Astrocyte (in vitro differentiated cells and primary cell): ENCODE measurements around the gene MC2R. TPM values are rescaled to one million over a fixed set of nuclear protein-coding genes. Genes with fewer than 3 reads are reported as not detected.

ENCODE experiments used
- DNase-seq: peaks from one replicate; pipeline ENCODE4 v3.0.0-alpha.2; 2010; ENCODE audit warnings: low read depth
- FAIRE-seq: peaks from 2 replicates; lab custom pipeline; 2011; peaks lifted over from hg19 to GRCh38; lab: Jason Lieb, UNC
- H2AFZ ChIP-seq: 2 replicates; pipeline ENCODE4 v1.6.0; 2012; ENCODE audit warnings: low read depth, low read length, inconsistent platforms
- H3K27ac ChIP-seq: 2 replicates; pipeline ENCODE4 v1.5.1; 2011; ENCODE audit warnings: low read depth, low read length, inconsistent platforms
- H3K27me3 ChIP-seq: 2 replicates; pipeline ENCODE4 v1.6.0; 2011; ENCODE audit warnings: low read length, inconsistent platforms; ENCODE audit not compliant: insufficient read depth
- H3K36me3 ChIP-seq: 2 replicates; pipeline ENCODE4 v1.5.1; 2011; ENCODE audit warnings: low read length, inconsistent platforms; ENCODE audit not compliant: insufficient read depth
- H3K4me1 ChIP-seq: 2 replicates; pipeline ENCODE4 v1.5.1; 2011; ENCODE audit warnings: low read length, inconsistent platforms; ENCODE audit not compliant: insufficient read depth
- H3K4me2 ChIP-seq: 2 replicates; pipeline ENCODE4 v1.6.0; 2012; ENCODE audit warnings: low read length, inconsistent platforms
- H3K4me3 ChIP-seq: 2 replicates; pipeline ENCODE4 v1.5.1; 2011; ENCODE audit warnings: low read depth, mild to moderate bottlenecking, low read length, inconsistent platforms; ENCODE audit not compliant: insufficient read depth
- H3K79me2 ChIP-seq: 2 replicates; pipeline ENCODE4 v1.6.0; 2012; ENCODE audit warnings: mild to moderate bottlenecking, low read length, inconsistent platforms; ENCODE audit not compliant: insufficient read depth
- H3K9ac ChIP-seq: 2 replicates; pipeline ENCODE4 v1.6.0; 2012; ENCODE audit warnings: mild to moderate bottlenecking, low read length, inconsistent platforms
- H3K9me3 ChIP-seq: 2 replicates; pipeline ENCODE4 v1.5.1; 2012; ENCODE audit warnings: low read depth, mild to moderate bottlenecking, low read length, inconsistent platforms; ENCODE audit not compliant: insufficient read depth
- H4K20me1 ChIP-seq: 2 replicates; pipeline ENCODE4 v1.6.0; 2012; ENCODE audit warnings: low read length, inconsistent platforms; ENCODE audit not compliant: insufficient read depth
- H3K27ac Mint-ChIP-seq: one replicate; pipeline ENCODE4 v1.8.0; 2021; ENCODE audit warnings: mild to moderate bottlenecking, mixed read lengths; ENCODE audit not compliant: unreplicated experiment
- H3K27me3 Mint-ChIP-seq: one replicate; pipeline ENCODE4 v1.8.0; 2021; ENCODE audit warnings: low read depth, mixed read lengths; ENCODE audit not compliant: unreplicated experiment
- H3K36me3 Mint-ChIP-seq: one replicate; pipeline ENCODE4 v1.8.0; 2021; ENCODE audit warnings: low read depth, mixed read lengths; ENCODE audit not compliant: unreplicated experiment
- H3K4me1 Mint-ChIP-seq: one replicate; pipeline ENCODE4 v1.8.0; 2021; ENCODE audit warnings: low read depth, mixed read lengths; ENCODE audit not compliant: unreplicated experiment
- H3K4me3 Mint-ChIP-seq: one replicate; pipeline ENCODE4 v1.8.0; 2021; ENCODE audit warnings: mild to moderate bottlenecking, moderate library complexity, mixed read lengths; ENCODE audit not compliant: unreplicated experiment
- H3K9me3 Mint-ChIP-seq: one replicate; pipeline ENCODE4 v1.8.0; 2021; ENCODE audit warnings: mild to moderate bottlenecking, mixed read lengths; ENCODE audit not compliant: unreplicated experiment
- EZH2 ChIP-seq: IDR thresholded peaks from 2 replicates; pipeline ENCODE4 v1.6.1; 2012; ENCODE audit warnings: mild to moderate bottlenecking, low read length, inconsistent platforms; ENCODE audit not compliant: insufficient read depth
- total RNA-seq: library from RNA; stranded (reverse); gene quantifications from 2 replicates; pipeline ENCODE4 v1.2.1, GENCODE V29; 2021
- TF ChIP-seq, protein P1 (sequence below): IDR thresholded peaks from 2 replicates; pipeline ENCODE4 v1.5.1; 2011; ENCODE audit warnings: low read depth, mild to moderate bottlenecking, inconsistent platforms, low read length, moderate library complexity; ENCODE audit not compliant: insufficient read depth

Gene MC2R
- total RNA-seq, 1 donor from 2014 or later = not detected

DNA sequence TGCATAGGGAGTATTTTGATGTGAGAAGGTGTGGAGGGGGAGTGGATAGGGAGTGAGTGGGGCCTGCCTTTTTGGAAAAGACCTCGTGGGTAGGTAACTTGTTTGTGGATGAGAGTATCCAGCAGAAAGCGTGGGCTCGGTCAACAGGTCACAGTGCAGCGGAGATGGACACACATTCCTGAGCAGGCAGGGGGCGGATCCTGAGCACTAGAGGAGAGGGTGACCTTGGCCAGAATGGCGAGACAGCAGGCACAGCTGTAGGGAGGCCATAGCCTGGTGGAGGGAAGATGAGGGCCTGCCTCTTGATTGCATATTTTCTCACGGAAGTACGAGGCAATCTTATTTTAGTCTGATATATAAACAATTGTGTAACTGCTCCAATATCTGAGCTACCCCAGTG is 3.6 kb upstream of the MC2R start:
- no peak for DNase-seq
- no peaks in the 10 kb centered on the region for H3K4me1 ChIP-seq
- Mint-ChIP-seq H3K9me3 (no peaks in the 10 kb centered on the region), H3K4me1 (no peaks in the 10 kb centered on the region), H3K27me3 (peaks cover 25% of the 10 kb centered on the region), H3K4me3 (no peak overlapping the region), H3K27ac (no peak overlapping the region), H3K36me3 (no peaks in the 10 kb centered on the region)
- TF ChIP-seq EZH2 = no peak
- TF ChIP-seq, protein P1, sequence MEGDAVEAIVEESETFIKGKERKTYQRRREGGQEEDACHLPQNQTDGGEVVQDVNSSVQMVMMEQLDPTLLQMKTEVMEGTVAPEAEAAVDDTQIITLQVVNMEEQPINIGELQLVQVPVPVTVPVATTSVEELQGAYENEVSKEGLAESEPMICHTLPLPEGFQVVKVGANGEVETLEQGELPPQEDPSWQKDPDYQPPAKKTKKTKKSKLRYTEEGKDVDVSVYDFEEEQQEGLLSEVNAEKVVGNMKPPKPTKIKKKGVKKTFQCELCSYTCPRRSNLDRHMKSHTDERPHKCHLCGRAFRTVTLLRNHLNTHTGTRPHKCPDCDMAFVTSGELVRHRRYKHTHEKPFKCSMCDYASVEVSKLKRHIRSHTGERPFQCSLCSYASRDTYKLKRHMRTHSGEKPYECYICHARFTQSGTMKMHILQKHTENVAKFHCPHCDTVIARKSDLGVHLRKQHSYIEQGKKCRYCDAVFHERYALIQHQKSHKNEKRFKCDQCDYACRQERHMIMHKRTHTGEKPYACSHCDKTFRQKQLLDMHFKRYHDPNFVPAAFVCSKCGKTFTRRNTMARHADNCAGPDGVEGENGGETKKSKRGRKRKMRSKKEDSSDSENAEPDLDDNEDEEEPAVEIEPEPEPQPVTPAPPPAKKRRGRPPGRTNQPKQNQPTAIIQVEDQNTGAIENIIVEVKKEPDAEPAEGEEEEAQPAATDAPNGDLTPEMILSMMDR = no peak
- no peaks in the 10 kb centered on the region for H3K79me2 ChIP-seq
- H3K27ac ChIP-seq = no peak overlapping the region
- FAIRE-seq = no peak
- no peak overlapping the region for H3K4me3 ChIP-seq
- H2AFZ ChIP-seq = no peak overlapping the region
- no peak overlapping the region for H3K9ac ChIP-seq
- H4K20me1 ChIP-seq = no peaks in the 10 kb centered on the region
- peaks cover 2% of the 10 kb centered on the region for H3K9me3 ChIP-seq
- no peak overlapping the region for H3K4me2 ChIP-seq
- H3K27me3 ChIP-seq = no peaks in the 10 kb centered on the region
- H3K36me3 ChIP-seq = no peaks in the 10 kb centered on the region

DNA sequence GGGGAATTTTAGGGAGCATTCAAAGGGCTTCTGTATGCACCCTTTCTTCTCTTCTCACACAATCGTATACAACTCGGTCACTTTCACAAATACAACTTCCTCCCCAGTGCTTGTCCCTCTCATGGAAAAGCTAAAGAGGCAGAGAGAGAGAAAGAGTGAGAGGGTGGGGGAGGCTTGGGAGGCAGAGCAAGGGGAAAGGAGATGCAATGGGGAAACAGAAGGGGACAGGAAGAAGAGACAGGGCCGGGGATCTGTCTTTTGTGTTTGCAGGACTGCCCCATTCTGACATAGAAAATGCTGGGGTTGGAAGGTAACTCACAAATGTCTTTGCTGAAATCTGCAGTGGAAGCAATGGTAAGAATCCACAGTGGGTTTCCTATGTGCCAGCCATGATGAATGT is 2.1 kb upstream of the MC2R start:
- Mint-ChIP-seq H3K4me3 (no peak overlapping the region), H3K27ac (no peak overlapping the region), H3K4me1 (no peaks in the 10 kb centered on the region), H3K27me3 (peaks cover 21% of the 10 kb centered on the region), H3K36me3 (no peaks in the 10 kb centered on the region), H3K9me3 (no peaks in the 10 kb centered on the region)
- FAIRE-seq (no peak), DNase-seq (no peak)
- no peaks in the 10 kb centered on the region for H3K36me3 ChIP-seq
- H2AFZ ChIP-seq = no peak overlapping the region
- no peak overlapping the region for H3K4me2 ChIP-seq
- no peak overlapping the region for H3K27ac ChIP-seq
- H3K79me2 ChIP-seq = no peaks in the 10 kb centered on the region
- H3K4me1 ChIP-seq = no peaks in the 10 kb centered on the region
- TF ChIP-seq, protein P1 = no peak
- no peak for TF ChIP-seq EZH2
- no peaks in the 10 kb centered on the region for H3K27me3 ChIP-seq
- no peak overlapping the region for H3K4me3 ChIP-seq
- no peak overlapping the region for H3K9ac ChIP-seq
- H4K20me1 ChIP-seq = no peaks in the 10 kb centered on the region
- H3K9me3 ChIP-seq = peaks cover 2% of the 10 kb centered on the region

DNA sequence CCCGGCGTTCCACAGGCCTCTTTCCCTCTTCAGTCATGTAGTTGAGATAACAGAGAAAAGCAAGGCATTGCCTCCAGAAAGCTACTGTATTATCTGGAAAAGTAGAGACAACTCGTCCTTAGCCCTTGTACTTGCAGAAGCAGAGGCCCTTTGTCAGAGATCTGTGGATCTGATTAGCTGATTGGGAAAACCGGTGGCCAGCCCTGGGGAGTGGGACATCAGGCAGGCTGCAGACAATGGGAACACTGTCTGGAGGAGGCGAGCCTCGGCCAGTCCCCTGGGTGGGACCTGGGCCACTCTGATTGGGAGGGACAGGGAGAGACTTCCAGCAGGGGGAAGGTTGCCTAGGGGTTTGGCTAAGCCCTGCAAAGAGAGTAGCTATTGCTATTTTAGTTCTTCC is 1.2 kb upstream of the MC2R start:
- Histone ChIP-seq H2AFZ (no peak overlapping the region), H3K4me3 (no peak overlapping the region), H3K27ac (no peak overlapping the region), H3K4me2 (no peak overlapping the region), H4K20me1 (no peaks in the 10 kb centered on the region), H3K36me3 (no peaks in the 10 kb centered on the region), H3K4me1 (no peaks in the 10 kb centered on the region), H3K9ac (no peak overlapping the region), H3K27me3 (no peaks in the 10 kb centered on the region), H3K79me2 (no peaks in the 10 kb centered on the region), H3K9me3 (peaks cover 2% of the 10 kb centered on the region)
- Mint-ChIP-seq H3K36me3 (no peaks in the 10 kb centered on the region), H3K4me1 (no peaks in the 10 kb centered on the region), H3K27ac (no peak overlapping the region), H3K27me3 (peaks cover 26% of the 10 kb centered on the region), H3K9me3 (no peaks in the 10 kb centered on the region), H3K4me3 (no peak overlapping the region)
- TF ChIP-seq, protein P1 = no peak
- TF ChIP-seq EZH2 = no peak
- DNase-seq (no peak), FAIRE-seq (no peak)
